Activated CD4-positive, alpha-beta T cell treated with anti-CD3 and anti-CD28 coated beads, Interleukin-2, amount 50 U/mL, for 48 hours (primary cell): ENCODE results near the gene ATP2A2.
"Not testable (repeated sequence)": the region's sequence is repeated elsewhere in the genome, so short reads cannot be mapped to it uniquely, and the experiment has no call there.

Experiments
- DNase-seq, 2 experiments: peaks; one replicate each; pipeline ENCODE4 v3.0.0-alpha.2; 2020

The ATP2A2 gene

DNA sequence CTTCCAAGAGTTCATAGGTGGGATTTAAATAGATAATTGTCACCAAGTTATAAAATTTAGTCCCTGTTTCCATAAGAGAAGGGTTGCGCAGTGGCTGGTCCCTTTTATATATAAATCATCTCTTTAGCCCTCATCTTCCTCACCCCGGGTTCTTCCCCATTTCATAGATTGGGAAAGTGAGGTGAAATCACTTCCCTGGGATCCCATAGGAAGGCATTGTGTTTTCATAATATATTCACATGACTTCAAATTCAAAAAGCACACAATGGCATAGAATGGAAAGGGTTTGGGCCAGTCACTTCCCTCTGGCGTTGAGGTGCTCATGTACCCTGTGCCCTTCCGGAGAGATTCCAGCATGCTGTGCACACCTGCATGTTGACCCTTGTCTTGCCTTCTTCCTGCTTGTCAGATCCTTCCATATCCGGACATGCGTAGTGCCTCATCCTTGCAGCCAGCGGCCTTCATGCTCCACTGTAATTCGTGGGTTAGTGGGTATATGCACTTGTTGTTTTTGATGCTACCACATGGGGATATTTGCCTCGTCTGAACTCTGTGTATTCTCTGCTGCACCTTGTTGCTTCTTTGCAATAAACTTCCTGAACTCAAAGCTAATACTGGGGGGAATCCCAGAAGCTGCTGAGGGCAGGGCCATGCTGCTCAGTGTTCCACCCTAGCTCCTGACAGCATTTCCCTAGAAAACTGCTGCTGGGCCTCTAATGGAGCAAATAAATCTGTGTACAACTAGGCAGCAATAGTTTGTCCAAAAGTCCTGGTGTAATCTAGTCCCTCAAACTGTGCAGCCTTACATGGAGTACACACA lies 62.9 kb downstream of the ATP2A2 start:
- no peak for DNase-seq

DNA sequence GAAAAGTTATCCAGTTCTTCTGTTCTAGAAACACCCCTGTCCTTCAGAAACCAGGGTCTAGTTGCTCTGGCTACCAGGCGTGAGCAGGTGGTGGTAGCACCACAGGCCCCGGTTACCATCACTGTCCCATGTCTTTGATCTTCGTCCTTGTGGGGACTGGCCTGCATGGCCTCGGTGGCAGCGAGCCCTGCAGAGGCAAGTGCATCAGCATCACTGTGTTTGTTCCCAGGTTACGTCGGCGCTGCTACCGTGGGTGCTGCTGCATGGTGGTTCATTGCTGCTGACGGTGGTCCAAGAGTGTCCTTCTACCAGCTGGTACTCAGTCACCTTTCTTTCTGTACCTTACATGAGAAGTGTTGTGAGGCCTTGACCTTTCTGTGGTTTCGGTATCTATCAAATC lies 63.6 kb downstream of the ATP2A2 start:
- no peak for DNase-seq

DNA sequence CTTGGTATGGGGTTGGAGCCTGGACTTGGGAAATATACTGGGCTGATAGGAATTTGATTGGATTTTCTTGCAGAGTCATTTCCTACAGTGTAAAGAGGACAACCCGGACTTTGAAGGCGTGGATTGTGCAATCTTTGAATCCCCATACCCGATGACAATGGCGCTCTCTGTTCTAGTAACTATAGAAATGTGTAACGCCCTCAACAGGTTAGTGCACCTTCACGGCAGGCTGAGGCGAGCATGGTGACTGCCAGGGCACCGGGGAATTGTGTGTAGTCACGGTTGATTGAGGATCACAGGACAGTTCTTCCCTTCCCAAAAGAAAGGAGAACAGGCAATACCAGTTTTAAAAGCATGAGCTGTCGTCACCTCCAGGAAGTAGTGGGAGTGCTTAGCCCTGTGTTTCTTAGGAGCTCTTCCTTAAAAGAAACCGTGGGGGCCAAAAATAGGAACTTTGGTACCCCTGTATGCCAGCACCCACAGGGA lies 64.2 kb downstream of the ATP2A2 start:
- DNase-seq: no peak

DNA sequence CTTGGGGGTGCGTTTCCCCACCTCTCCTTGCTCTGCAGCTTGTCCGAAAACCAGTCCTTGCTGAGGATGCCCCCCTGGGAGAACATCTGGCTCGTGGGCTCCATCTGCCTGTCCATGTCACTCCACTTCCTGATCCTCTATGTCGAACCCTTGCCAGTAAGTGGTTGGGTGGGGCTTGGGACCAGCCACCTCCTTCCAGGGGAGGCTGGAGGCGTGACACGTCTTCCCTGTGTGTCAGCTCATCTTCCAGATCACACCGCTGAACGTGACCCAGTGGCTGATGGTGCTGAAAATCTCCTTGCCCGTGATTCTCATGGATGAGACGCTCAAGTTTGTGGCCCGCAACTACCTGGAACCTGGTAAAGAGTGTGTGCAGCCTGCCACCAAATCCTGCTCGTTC lies 64.9 kb downstream of the ATP2A2 start:
- DNase-seq: no peak

DNA sequence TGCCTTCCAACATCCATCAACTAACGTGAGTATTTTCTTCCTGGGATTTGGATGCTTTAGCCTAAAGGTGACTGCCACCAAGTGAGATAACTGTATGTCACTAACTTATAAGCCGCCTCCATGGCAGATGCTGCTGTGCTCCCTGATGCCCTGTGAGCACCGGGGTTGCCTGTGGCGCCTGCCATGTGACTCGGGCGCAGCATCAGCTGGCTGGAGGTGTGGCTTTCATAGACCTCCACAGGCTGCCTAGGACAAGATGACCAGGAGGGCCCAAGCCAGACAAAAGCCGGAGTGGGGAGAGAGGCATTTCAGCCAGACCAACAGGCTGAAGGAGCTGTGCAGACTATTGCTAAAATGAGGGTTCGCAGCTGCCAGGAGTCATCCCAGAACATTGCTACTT lies 66.7 kb downstream of the ATP2A2 start:
- DNase-seq: no peak

DNA sequence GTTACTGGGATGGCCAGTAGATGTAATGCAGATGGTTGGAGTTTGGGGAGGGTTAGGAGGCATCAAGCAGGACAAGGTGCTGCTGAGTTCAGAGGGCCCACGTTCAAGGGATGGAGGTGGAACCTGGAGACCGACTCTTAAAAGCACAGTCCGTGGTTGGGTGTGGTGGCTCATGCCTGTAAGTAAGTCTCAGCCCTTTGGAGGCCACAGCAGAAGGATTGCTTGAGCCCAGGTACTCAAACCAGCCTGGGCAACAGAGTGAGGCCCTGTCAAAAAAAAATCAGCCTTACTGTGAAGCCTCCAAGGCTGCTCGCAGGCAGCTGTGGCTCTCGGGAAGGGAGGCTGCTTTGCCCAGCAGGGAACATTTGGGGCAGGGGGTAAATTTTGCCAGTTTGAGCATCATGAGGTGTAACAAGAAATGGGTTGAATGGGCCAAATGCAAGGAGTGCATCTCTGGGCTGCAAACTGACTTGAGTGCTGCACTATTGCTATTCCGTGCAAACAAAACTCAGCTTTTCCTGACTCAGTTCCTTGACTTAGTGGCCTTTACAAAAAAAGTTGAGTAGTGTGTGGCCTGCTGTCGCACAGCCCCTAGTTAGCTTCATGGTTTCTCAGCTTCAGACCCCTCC lies 67.5 kb downstream of the ATP2A2 start:
- DNase-seq: no peak

DNA sequence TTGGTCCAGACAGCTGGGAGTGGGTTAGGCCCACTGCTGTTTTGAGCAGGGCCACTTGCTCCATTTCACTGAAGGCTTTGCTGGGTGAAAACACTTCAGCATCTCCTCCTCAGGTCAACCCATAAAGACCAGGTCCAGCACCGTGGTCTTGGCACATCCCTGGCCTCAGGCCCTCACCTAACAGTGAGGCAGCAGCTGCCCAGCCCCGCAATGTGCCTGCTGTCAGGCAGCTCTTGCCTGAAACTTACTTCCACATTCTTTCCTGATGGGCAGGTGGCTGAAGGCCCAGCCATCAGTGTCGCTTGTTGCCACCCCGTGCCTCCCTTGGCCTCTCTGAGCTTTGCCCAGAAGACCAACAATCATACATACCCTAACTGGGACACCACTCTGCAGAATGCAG lies 68.0 kb downstream of the ATP2A2 start:
- no peak for DNase-seq

DNA sequence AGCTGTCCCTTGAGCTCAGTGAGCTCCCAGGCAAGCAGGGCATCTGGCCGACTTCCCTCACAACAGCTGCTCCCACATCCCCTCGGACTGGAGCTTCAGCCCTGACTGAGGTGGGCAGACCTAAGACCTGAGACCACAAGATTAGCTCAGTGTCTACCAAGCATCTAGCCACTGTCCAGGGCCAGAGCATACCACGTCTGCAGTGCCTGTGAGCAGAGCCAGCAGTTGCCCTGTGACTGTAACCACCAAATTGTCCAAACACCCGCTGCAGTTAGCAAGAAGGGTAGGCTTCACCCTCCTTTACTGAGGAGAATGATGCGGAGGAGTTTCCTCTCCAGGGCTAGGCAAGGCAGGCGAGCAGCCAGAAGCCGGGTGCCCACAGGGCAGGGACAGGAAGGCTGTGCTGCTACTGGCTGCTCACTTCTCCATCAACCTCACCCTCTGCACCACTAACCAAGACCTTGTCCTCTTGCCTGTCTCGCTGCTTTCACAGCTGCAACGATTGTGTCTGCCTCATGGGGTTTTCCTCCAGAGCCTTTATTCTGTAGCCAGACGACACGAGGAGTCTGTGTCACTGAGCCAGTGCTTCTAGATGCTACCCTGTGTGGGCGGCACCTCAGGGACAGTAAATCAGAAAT lies 68.6 kb downstream of the ATP2A2 start:
- peak; percentile 21 to 36 for DNase-seq

DNA sequence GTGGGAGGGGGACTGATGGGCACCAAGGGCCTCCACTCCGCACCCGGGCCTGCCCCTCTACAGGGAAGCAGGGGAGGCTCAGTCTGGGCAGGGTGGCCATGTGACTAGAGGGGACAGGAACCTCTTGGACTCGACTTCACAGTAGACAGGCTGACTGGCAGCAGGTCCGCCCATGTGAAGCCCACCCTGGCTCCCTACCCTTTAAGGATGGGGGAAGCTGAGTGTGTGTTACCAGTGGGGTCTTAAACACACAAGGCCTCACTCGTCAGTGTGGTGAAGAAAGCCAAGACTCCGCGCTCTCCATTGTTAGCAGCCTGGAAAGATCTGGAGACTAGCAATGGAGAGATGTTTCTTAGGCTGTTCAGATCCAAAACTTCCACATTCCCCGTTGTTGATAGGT lies 70.1 kb downstream of the ATP2A2 start:
- DNase-seq: no peak

DNA sequence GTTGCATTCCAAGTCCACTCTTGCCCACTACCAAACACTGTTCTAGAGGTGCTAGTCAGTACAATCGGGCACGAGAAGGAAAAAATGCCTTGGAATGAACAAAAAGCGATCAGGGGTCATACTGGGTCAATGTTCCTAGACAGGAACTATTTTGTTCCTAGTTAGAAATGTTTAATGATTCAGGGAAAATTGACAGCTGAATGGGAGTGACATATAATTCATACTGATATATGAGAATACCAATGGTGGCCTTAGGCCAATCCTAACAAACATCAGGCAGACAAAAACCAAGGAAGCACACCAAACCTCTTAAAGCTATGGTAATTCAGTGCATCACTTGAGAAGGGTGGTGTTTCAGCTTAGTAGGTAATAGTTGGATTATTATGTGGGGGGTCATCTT lies 71.4 kb downstream of the ATP2A2 start:
- DNase-seq: no peak

DNA sequence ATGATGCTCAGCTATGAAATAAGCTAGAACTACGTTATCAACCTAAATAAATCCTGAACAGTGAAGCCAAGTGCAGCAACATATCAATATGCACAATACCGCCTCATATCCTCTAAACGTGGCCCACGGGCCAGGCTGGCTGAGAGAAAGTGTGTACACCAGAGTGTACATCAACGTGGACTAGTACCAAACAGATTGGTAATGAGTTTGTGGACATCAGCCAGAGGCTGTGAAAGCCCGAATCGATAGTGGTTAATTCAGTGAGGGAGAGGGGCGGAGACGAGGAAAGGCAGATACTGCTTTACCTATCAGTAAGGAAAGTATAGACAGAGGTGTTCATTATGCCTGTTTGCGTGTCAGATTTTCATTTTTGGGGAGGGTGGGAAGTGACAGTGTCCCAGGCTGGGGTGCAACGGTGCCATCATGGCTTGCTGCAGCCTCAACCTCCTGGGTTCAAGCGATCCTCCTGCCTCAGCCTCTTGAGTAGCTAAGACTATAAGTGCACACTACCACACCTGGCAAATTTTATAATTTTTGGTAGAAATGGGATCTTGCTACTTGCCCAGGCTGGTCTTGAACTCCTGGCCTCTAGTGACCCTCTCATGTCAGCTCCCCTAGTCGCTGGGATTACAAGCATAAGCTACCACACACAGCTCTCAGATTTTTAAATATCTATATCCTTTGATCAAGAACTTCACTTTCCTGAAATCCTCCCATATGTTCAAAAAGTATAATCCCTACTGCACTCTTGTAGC lies 72.3 kb downstream of the ATP2A2 start:
- DNase-seq: no peak

DNA sequence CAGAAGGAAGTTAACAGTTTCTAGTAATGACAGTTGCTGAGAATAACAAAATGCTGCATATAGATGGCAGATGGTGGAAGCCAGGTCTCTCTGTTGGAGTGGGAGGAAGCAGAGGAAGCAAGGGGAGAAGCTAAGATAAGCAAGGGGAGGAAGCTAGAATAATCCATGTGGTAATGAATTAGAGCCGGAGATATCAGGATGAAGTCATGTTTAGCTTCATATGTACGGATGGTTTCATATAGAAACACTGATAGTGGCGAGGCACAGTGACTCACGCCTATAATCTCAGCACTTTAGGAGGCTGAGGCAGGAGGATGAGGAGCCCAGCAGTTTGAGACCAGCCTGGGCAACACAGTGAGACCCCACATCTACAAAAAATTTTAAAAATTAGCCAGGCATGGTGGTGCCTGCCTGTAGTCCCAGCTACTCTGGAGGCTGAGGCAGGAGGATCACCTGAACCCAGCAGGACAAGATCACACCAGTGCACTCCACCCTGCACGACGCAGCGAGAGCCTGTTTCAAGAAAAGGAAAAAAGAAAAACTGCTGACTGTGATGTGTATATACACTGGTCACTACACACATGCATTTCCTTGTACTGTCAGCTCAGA lies 73.2 kb downstream of the ATP2A2 start:
- DNase-seq: no peak

DNA sequence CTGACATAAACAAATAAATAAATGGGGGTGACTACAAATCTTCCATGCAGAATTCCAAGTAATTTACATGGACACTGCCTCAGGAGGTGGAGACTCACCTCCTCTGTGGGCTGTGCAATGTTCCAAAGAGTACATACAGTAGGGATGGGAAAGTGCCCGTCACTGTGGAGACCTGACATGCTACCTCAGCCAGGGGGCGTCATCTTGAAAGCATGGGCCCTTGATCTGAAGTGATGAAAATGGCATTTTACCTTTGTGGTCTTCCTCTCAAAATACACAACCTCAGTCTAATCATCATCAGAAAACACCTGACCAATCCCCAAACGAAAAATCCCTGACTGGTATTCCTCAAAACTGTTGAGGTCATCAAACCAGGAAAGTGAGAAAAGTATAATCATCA lies 74.0 kb downstream of the ATP2A2 start:
- peak in 1 of 2 experiments; percentile 27 for DNase-seq

DNA sequence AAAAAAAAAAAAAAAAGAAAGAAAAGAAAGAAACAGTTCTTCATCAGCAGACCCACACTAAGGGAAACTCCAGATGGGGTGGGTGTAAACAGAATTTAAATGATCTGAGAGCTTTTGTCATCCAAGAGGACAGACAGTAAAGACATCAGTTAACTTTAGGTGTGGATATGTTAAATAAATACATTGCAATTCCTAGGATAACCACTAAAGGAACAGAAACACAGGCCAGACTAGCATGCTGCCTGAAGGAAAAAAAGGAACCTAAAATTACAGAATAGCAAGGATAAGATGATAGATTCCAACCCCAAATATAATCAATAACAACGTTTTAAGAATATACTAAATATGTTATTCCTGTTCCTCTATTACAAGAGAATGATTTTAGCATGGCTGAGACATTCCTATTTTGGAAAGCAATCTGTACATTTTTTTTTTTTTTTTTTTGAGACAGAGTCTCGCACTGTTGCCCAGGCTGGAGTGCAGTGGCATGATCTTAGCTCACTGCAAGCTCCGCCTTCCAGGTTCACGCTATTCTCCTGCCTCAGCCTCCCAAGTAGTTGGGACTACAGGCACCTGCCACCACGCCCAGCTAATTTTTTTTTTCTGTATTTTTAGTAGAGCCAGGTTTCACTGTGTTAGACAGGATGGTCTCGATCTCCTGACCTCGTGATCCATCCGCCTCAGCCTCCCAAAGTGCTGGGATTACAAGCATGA lies 77.5 kb downstream of the ATP2A2 start:
- DNase-seq: not testable (repeated sequence)

DNA sequence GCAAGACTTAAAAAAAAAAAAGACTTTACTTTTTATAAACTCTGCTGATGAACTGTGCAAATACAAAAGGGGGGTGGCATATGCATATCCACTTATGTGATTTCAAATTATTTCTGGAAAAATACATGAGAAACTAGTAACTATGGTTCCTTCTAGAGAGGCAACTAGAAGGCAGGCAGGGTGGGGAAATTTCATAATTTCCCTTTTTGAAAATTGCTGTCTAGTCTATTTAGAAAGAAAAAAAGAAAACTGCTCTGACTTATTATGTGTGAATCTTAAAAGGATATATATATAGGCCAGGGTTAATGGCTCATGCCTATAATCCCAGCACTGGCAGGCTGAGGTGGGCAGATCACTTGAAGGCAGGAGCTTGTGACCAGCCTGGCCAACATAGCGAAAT lies 80.2 kb downstream of the ATP2A2 start:
- DNase-seq: no peak

DNA sequence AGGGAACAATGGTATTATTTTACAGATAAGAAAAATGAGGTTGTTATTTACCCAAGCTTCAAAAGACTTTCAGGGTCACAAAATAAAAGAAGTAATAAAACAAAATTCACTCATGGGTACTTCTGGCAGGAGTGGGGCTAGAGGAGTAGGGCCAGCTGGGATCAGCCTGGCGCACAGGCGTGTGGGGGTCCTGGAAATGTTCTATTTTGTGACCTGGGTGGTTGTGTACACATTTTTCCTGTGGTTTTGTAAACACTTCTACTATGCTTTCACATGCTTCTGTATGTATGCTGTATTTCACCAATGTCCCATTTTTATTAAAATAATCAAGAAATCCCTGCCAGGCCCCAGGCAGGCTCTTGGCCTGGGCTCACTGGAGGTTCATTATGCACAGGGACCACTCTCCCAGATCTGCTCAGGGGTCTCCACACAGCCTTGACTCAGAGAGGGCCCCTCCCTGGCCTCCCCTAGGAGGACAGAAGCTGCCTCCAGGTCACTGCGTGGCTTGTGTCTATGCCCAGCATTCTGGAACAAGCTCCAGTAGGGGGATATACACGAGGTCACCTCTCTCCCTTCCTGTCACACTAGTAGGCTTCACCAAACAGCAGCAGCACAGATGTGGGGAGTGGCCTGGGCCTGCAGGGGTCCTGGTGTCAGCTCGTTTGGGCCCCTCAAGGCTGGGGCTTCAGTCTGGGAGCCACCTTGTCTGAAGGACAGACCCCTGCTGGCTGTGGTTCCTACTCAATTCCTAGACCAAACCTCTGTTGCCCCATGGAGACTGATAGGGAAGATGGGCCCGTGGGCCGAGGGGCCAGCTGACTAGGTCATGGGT lies 84.7 kb downstream of the ATP2A2 start:
- DNase-seq: no peak

DNA sequence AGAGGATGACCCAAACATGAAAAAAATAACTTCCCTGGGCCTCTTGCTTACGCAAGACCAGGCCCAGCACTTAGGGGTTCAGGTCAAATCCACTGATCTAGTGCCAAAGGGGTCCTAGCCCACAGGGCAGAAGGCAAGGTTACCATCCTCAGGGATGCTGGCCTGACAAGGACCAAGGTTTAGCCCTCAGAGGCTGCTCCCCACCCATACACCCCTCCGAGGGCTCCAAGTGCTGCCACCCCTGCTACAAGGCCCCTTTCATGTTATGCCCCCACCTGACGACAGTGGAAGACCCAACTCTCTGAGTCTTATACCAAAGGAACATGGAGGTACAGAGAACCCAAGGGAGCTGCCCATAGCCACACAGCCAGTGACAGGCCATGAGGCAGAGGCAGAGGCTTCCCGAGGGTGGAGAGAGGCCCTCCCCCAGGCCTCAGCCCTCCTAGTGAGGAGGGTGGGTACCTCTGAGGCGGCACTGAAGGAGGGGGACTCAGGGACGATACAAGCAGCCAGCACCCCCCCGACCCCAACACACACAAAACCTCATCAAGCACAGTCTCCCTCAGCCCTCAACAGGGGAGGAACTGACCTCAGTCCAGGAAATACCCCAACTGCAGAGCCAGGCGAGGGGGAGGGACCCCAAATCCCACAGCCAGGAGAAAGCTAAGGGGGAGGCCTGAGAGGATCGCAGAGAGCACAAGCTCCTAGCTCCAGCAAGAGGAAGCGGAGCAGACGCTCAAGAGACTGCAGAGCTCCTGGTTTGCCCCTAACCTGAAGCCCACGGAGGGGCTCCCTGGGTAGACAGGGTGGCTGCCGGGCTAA lies 85.5 kb downstream of the ATP2A2 start:
- DNase-seq: no peak

DNA sequence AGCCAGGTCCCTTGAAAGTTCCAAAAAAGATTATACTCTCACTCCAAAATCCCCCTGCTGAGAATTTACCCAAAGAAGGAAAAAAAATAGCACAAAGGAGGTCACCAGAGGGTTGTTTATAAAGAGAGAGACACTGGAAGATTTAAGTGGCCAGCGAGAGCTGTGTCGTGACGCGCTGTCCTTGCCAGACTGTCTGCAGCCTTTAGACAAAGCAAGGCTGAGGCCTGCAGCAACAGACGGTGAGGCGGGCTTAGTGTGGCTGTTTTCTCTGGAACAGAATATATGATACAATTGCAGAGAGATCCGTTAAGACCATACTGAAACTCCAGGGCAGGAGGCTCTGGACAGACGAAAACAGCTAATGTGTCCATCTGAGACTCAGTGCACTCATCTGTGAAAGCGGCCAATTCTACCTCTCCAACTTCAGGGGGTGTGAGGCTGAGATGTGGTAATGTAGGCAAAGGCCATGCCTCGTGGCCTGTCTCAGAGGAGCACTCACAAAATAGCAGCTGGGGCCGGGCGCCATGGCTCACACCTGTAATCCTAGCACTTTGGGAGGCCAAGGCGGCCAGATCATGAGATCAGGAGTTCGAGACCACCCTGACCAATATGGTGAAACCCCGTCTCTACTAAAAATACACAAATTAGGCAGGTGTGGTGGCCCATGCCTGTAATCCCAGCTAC lies 86.3 kb downstream of the ATP2A2 start:
- no peak for DNase-seq

DNA sequence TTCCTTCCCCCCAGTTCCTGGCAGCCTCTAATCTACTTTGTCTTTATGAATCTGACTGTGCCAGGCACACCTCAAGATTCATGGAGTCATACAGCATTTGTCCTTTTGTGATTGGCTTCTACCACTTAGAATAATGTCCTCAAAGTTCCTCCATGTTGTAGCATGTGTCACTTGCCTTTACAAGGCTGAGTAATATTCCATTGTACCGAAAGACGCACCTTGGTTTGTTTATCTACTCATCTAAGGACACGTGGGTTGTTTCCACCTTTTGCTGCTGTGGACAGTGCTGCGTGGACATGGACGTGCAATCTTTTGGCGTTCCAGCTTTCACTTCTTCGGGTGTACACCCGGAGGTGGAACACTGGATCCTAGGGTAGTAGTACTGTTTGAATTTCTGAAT lies 88.9 kb downstream of the ATP2A2 start:
- DNase-seq: no peak
